NK-92 (cell line): ENCODE data around the gene ZNF79.
"Not testable (repeated sequence)": the region's sequence is repeated elsewhere in the genome, so short reads cannot be mapped to it uniquely, and the experiment has no call there.

ENCODE experiments used
- DNase-seq: peaks from one replicate; lab custom pipeline; 2025; ENCODE audit not compliant: unreplicated experiment; lab: John Stamatoyannopoulos, UW

Gene ZNF79

DNA sequence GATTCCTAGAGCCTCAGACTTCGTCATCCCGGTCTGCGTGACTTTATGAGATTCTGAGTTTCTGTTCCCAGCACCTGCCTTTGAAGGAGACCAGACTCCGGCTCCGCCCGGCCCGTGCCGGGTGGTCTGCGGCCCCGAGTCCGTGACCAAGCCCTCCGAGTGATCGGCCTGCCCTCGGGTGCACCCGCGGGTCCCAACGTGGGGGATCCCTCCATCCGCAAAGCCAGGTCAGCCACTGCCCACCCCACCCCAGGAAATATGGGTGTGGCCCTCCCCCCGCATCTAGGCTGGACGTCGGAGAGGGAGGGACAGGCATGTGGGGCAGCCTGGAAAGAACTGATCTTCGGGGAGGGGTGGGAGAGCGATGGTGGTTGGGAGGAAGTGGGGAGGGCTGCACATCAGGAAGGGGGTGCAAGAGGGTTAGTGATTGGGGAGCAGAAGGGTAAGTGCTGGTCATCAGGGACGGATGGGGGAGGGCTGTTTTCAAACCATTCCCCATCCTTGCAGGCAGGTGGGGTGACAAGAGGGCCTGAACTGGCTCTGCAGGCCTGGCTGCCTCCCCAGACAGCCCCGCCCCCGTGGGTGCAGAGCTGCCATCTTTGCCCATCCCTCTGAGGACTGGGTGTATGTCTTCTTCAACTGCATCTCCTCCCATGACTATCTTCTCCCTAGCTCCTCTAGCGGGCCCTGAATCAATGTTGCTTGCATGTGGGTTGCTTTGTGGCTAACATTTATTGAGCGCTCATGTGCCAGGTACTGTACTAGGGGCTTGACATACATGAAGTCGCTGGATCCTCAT, 27.9 kb downstream of the ZNF79 start:
- no peak for DNase-seq

DNA sequence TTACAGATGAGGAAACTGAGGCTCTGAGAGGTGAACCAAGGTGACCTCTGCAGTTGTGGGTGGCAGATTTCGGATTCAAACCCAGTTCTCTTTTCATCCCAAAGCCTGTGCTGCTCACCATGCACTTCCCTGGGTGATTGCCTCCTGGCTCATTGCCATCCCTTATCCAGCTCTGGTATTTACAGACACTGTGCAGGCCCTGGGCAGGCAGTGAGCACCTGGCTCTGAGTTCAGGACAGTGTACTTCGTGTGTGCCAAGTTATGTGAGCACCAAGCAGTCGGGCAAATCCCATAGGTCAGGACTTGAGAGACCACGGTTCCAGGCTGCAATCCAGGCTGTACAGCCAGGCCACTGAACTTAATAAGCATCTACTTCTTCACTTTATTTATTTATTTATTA, 28.5 kb downstream of the ZNF79 start:
- no peak for DNase-seq

DNA sequence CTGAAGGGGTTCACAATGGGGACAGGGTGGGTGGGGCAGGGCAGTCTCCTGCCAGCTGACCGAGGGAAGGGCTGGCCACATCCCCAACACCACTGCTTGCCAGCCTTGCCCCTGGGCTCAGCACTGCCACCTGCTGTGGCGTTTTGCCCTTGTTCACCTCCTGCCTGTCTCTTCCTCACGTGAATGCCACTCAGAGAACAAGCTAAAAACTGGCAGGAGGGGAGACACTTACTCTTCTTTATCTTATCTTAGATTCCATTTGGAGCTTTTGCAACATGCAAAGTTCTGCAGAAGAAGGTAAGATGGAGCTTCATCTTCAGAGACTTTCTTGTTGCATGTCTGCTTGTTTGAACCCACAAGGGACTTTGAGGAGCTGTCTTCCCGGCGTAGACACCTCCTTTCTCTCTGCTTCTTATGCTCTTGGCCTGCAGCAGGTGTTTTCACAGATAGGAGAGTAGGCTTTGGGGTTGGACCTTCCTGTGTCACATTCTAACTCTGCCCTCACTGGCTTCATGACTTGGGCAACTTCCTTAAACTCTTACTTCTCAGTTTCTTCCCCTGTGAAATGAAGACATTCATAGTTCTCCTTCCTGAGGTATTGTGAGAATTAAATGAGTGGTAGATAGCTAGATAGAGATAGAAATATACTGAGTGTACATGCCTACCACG, 31.3 kb downstream of the ZNF79 start:
- DNase-seq: no peak

DNA sequence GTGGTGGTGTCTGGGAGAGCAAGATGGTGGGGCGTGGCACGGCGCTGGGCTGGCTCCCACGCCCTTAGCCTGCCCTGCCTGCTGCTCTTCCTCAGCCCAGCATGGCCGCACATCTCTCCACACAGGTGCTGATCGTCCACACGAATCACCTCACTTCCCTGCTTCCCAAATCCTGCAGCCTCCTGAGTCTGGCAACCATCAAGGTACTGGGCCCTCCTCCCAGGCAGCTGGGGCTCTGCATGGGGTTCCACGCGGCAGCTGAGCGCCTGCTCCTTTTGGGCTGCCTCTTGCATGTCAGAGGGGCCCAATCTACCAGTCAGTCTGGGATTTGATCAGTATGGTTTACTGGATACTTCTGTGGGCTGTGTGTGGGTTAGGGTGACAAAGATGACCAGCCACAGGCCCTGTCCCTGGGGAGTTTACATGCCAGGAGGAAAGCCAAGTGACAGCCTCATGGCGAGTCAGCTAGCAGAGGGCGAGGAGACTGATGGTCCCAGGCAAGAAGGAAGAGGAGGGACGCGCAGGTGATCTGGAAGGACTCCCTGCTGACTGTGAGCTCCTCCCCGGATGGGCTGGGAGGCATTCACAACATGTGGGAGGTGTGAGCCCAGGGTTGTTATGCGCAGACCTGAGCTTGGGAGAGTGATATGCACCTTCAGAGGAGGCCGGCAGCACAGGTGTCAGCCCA, 33.2 kb downstream of the ZNF79 start:
- no peak for DNase-seq

DNA sequence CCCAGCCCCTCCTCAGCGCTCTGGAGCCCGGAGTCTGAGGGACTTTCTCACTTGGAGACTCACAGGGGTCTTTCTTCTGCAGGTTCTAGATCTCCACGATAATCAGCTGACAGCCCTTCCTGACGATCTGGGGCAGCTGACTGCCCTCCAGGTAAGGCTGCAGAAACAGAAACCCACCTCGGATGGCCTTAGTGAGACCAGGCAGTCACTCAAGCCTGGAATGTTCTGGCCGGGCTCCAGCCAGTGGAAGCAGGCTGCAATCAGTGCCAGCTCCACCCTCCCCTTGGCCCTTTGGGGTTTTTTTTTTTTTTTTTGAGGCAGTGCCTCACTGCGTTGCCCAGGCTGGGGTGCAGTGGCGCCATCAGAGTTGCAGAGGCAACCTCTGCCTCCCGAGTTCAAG, 34.7 kb downstream of the ZNF79 start:
- no peak for DNase-seq

DNA sequence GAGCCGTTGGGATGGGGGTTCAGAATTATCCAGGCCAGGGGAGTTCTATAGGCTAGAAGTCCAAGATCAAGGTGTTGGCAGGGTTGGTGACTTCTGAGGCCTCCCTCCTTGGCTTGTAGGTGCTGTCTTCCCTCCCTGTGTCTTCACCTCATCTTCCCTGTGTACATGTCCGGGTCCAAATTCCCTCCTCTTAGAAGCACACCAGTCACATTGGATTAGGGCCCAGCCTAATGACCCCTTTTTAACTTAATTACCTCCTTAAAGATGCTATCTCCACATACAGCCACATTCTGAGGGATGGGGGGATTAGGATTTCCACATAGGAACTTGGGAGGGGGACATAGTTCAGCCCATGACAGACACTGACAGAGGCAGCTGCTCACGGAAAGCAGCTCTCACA, 39.2 kb downstream of the ZNF79 start:
- no peak for DNase-seq

DNA sequence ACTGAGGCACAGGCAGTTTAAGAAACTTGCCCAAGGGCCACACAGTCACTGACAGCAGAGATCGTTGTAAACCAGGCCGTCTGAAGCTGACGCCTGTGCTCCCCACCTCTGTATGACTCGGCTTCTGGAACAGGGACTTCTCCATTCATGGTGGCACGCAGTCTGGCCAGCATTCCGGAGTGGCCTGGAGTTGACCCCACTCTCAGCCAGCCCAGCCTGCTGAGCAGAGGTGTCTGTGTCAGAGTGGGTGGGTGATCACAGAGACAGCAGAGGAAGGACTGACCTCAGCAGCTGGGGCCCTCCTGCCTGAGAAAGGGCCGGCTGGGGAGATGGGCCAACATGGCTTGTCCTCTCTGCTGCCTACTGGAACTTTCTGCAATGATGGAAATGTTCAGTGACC, 39.7 kb downstream of the ZNF79 start:
- no peak for DNase-seq

DNA sequence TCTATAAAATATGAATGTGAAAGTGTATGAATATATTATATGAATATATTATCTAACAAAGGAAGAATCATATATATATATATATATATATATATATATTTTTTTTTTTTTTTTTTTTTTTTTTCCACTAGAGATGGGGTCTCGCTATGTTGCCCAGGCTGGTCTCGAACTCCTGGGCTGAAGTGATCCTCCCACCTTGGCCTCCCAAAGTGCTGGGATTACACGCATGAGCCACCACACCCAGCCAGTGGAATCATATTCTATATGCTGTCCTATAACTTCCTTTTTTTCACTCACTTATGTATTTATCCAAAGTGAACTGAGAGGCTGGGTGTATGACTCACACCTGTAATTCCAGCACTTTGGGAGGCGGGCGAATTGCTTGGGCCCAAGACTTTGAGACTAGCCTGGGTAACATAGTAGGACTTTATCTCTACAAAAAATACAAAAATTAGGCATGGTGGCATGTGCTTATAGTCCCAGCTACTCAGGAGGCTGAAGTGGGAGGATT, 42.3 kb downstream of the ZNF79 start:
- not testable (repeated sequence) for DNase-seq

DNA sequence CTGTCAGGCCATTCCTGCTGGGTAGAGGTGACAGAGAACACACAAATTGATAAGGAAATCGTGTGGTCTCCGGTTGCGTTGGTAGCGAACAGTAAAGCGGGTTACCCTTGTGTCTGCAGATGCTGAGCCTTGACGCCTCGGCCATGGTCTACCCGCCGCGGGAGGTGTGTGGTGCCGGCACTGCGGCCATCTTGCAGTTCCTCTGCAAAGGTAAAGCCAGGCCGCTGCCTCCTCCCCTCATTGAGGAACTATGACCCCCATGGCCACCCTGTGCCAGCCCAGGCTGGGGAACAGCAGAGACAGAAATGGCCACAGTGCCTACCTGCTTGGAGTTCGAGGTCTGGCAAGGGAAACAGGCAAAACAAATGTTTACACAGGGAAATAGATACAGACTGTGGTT, 43.4 kb downstream of the ZNF79 start:
- no peak for DNase-seq

DNA sequence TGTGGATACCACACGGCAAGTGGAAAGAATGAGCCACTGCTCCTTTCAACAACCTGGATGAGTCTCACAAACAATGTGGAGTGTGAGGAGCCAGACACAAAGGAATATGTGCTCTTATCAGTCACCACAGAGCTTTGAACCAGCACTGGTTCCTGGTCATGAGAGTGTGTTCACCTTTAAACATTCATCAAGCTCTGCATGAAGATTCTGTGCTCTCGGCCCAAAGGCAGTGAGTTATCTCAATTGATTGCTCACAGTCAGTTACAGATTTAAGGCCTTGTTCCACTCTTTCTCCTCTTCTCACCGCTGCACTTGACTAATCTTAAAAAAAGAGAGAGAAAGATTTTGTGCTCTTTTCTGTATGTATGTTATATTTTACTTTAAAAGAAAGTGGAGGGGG, 46.5 kb downstream of the ZNF79 start:
- DNase-seq: no peak

DNA sequence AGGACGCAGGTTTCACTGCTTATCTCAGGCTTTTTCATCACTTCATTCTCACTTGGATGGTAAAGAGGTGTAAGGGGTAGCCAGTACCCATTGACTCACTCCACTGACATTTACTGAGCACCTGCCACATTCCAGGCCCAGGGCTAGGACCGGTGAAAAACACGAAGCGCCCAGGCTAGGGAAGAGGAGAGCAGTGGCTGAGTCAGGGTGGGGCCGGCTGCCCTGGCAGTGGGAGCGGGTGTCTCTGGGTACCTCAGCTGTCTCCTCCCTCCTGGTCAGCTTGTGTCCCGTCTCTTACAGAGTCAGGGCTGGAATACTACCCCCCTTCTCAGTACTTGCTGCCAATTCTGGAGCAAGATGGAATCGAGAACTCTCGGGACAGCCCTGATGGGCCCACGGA, 49.3 kb downstream of the ZNF79 start:
- DNase-seq: no peak

DNA sequence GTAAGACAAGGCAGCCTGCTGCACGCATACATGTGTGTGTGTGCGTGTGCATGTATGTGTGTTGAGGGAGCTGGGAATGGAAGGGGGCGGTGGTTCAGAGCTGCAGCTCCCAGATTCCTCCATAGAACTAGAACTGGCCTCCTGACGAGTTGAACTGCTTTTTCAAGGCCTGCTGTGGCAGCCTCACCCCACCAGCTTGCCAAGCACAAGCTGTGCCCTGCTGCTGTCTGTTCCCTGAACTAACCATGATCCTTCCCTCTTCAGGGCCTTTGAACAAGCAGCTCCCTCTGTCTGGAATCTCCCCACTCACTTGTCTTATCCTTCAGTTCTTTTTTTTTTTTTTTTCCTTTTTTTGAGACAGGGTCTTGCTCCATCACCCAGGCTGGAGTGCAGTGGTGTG, 49.8 kb downstream of the ZNF79 start:
- no peak for DNase-seq

DNA sequence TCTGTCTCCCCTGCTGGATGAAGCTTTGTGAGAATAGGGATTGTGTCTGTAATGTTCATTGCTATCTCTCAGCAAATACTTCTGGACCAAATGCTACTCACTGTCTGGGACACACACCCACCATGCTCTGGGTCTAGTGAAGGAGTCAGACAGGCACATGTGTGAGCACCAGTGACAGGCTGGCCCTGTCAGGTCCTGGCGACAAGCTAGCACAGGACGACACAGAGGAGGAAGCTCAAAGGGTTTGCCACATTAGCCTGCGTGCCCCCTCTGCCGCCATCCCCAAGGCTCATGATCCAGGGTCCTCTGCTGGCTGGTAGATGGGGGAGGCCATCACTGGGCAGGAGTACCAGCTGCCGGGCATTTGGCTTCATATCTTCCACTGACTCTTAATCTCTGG, 50.4 kb downstream of the ZNF79 start:
- DNase-seq: no peak

DNA sequence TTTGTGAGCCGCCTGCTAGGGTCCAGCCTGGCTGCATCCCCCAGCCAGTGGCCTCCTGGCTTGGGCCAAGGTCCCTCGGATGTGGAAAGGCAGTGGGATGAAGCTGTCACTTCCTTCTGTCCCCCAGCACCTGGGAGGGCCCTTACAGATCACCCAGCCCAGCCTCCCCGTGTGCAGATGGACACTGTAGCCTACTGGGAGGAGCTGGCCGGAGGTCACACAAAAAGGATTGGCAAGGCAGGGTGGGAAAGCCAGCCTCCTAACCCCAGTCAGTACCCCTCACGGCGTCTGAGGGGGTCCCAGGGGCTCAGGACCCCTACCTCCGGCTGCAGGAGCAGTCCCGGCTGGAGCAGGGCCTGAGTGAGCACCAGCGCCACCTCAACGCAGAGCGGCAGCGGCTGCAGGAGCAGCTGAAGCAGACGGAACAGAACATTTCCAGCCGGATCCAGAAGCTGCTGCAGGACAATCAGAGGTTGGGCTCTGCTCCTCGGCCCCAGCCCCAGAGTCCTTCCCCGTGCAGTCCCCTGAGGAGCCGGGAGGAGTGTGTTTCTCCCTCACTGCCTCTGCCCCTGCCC, 55.4 kb downstream of the ZNF79 start:
- DNase-seq: no peak

DNA sequence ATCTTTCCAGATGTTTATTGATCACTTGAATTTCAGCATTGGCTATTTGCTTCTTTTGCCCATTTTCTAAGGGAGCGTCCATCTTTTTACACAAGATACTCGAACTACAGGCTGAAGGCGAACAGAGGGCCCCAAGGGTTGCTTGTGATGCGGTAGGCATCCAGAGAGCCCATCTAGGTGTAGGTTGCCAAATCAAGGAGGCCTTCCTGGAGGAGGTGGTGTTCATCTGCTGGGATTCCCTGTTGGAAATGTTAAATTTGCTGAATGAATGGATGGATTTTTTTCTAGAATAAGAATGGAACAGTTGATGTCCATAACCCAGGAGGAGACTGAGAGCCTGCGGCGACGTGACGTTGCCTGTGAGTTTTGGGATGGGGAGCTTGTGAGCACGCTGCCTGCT, 58.5 kb downstream of the ZNF79 start:
- DNase-seq: no peak

DNA sequence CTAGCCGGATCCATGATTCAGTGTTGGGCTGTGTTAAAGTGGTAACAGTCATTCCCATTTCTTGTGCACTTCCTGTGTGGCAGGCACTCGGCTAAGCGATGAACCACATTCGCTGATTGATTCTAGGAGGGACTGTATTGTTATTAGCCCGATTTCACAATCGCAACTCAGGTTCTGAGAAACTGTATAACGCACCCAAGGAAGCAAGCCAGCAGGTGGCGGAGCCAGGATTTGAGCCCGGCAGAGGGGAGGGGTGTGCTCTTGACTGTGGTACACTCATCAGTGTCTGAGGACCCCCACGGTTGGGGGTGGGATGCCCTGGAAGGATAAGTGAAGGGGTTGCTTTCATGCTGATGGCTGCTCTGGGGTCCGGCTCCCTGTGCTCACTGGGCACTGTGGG, 61.8 kb downstream of the ZNF79 start:
- DNase-seq: no peak

DNA sequence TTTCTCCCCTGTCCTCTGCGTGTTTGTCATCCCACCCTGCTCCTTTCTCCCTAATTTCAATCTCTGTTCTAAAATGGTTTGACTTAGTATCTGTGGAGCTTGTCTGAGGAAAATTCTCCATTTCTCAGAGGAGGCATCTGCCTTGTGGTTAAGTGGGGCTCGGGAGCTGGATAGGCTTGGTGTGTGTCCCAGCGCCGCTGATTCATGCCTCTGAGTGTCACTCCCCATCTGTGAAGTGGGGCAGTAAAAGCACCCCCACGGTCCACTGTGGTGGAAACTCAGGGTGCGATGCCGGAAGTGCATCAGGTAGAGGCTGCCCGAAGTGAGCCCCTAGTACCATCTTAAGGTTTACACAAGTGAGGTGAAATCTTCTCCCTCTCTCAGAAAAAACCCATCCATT, 64.8 kb downstream of the ZNF79 start:
- no peak for DNase-seq

DNA sequence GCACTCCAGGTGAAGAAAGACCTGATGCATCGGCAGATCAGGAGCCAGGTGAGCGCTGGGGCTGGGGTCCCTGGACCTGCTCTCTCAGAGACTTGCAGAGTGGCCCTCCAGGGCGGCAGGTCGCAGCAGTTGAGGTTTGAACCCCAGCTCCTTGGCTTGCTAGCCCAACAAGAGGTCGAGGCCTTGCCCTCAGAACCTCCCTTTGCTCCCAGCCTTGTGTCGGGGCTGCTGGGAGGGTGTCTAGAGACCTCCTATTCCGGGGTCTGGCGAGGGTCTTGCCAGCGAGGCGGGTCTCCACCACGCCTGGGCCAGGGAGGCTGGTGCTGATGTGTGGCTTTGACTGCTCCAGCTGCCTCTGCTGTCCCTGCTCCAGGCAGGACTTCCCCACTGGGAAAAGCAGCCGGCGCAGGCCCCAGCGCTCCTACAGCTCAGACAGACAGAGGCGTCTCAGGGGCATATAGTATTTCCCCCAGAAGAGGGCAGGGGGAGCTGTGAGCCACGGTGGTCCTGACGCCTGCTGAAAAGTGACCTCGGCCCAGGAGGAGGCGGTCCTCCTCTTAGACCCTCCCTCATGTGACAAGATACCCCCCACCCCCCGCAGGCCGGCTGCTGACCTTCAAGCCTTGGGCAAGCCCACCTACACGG, 65.4 kb downstream of the ZNF79 start:
- DNase-seq: no peak

DNA sequence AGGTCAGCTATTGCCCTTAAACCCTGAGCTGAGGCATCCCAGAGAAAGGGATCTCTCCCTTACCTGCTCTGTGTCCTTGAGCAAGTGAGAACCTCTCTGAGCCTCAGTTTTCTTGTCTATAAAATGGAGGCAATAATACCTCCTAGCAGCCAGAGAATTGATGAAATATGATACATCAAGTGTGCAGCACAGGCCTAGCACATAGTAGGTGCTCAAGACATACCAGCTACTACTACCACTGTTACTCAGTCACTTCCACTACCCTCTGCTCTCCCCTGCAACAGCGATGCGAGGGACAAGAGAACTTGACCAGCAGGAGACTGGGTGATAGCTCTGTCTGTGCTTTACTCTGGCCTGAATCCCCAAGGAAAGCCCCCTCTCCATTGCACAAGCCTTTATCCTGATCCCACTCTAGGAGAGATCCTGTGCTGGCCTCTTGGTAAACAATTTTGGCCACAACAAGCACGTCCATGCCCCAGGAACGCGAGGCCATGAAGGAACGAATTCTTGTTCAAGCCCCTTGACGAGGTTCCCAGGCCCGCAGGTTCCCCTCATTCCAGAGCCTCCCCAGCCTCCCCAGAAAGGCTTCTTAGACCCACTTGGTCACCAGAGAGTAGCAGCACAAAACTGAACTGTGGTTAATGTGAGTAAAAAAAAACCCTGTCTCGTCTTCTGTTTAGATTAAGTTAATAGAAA, 66.5 kb downstream of the ZNF79 start:
- no peak for DNase-seq

DNA sequence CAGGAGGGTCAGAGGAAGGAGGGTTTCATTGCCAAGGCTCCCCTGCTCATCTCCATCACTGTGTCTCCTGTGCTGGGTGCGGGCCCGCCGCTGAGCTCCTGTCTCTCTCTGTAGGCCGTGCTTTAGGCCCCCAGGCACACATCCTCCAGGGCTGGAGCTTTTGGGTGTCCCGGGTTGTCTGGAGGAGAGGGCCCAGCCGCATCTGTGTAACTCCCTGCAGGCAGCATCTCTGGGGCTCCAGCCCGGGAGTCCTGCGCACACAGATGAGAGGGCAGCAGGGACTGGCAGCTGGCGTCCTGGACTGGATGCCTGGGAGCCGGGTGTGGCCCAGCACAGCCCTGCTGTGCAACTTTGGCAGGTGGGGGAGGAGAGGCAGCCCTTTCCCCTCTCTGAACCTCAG, 67.3 kb downstream of the ZNF79 start:
- no peak for DNase-seq

DNA sequence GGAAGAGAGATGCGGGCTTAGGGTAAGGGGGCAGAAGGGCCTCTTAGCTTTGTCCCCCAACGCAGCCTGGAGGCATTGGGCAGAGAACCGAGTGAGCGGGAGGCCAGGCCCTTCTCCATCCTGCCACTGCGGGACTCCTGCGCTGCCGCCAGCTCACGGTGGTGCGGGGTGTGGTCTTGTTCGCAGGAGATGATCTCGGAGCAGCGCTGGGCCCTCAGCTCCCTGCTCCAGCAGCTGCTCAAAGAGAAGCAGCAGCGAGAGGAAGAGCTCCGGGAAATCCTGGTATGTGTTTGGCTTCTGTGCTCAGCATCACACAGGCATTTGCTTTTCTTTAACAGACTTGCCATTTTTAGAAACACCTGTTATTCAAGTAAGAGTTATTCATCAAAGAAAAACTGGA, 68.4 kb downstream of the ZNF79 start:
- no peak for DNase-seq
